Ishikawa (cell line): ENCODE data around the gene S100A2.

Experiments
- CEBPB ChIP-seq: IDR thresholded peaks from 2 replicates; pipeline ENCODE4 v1.6.1; 2012
- CREB1 ChIP-seq: IDR thresholded peaks from 2 replicates; pipeline ENCODE4 v1.6.1; 2012; ENCODE audit warnings: low read depth
- EP300 ChIP-seq: IDR thresholded peaks from 2 replicates; pipeline ENCODE4 v1.6.1; 2012; ENCODE audit warnings: borderline replicate concordance
- RAD21 ChIP-seq: IDR thresholded peaks from 2 replicates; pipeline ENCODE4 v1.6.1; 2012; ENCODE audit warnings: low read depth
- REST ChIP-seq: IDR thresholded peaks from 2 replicates; pipeline ENCODE4 v1.6.1; 2012; ENCODE audit warnings: low read depth, mild to moderate bottlenecking
- TAF1 ChIP-seq: IDR thresholded peaks from 2 replicates; pipeline ENCODE4 v1.6.1; 2012; ENCODE audit warnings: low read depth, mild to moderate bottlenecking
- TEAD4 ChIP-seq: IDR thresholded peaks from 2 replicates; pipeline ENCODE4 v1.6.1; 2012
- USF1 ChIP-seq: IDR thresholded peaks from 2 replicates; pipeline ENCODE4 v1.6.1; 2012
- YY1 ChIP-seq: IDR thresholded peaks from 2 replicates; pipeline ENCODE4 v1.6.1; 2012; ENCODE audit warnings: low read depth
- TF ChIP-seq, protein P1 (sequence below): IDR thresholded peaks from 2 replicates; pipeline ENCODE4 v1.6.1; 2012

- TF ChIP-seq RAD21, result no peak
- TF ChIP-seq, protein P1, sequence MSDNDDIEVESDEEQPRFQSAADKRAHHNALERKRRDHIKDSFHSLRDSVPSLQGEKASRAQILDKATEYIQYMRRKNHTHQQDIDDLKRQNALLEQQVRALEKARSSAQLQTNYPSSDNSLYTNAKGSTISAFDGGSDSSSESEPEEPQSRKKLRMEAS, result no peak
- no peak for TF ChIP-seq REST
- no peak for TF ChIP-seq CEBPB
- no peak for TF ChIP-seq YY1
- no peak for TF ChIP-seq EP300
- TF ChIP-seq TEAD4, result no peak
- TF ChIP-seq CREB1, result no peak
- no peak for TF ChIP-seq TAF1
- TF ChIP-seq USF1, result no peak
These were observed 4.7 kb downstream of the S100A2 start for GRCh38 chr1:153560771-153561465.
